Endothelial cell of umbilical vein (primary cell): ENCODE data around the gene BBS5. TPM values are rescaled to one million over a fixed set of nuclear protein-coding genes. Genes with fewer than 3 reads are reported as not detected.
"Not testable (repeated sequence)": the region's sequence is repeated elsewhere in the genome, so short reads cannot be mapped to it uniquely, and the experiment has no call there.

Experiments used
- BruUV-seq: library from RNA; stranded (reverse); fragments of 400-500 nt; replicated peaks from 2 replicates; lab custom pipeline; 2021; lab: Mats Ljungman, UMichigan
- CTCF ChIA-PET: fragments of 300-600, 350-600 bp; sonication (Branson Sonifier 250); formaldehyde crosslinking; loops from one replicate; lab custom pipeline; 2021; ENCODE audit warnings: antibody characterized with exemption, inconsistent platforms; lab: Charles Lee
- POLR2A ChIA-PET: fragments of 300-600, 350-600 bp; sonication (Branson Sonifier 250); formaldehyde crosslinking; loops from one replicate; lab custom pipeline; 2021; ENCODE audit warnings: antibody characterized with exemption, inconsistent platforms; lab: Charles Lee
- DNase-seq: peaks from one replicate; pipeline ENCODE4 v3.0.0-alpha.2; 2011; ENCODE audit warnings: low read depth, low spot score
- FAIRE-seq: peaks from 2 replicates; lab custom pipeline; 2011; peaks lifted over from hg19 to GRCh38; lab: Jason Lieb, UNC
- H2AFZ ChIP-seq: 2 replicates; pipeline ENCODE4 v1.6.0; 2012; ENCODE audit warnings: low read depth, low read length, control low read depth, inconsistent platforms
- H3K27ac ChIP-seq: 2 replicates; pipeline ENCODE4 v1.5.1; 2011; ENCODE audit warnings: low read depth, mild to moderate bottlenecking, control low read depth, low read length, moderate library complexity; ENCODE audit not compliant: insufficient read depth
- H3K27me3 ChIP-seq, 2 experiments: 2 replicates each; pipeline versions ENCODE4 v1.6.0 to v1.6.1; 2011; ENCODE audit warnings: low read length in 2 of 2, mixed read lengths in 1 of 2; ENCODE audit not compliant: control insufficient read depth in 2 of 2, insufficient read depth in 2 of 2
- H3K36me3 ChIP-seq, 2 experiments: 2 replicates in 1 of 2; 3 replicates in 1 of 2; pipeline ENCODE4 v1.5.1; 2011; ENCODE audit warnings: low read length in 2 of 2, mild to moderate bottlenecking in 1 of 2, moderate library complexity in 1 of 2; ENCODE audit not compliant: control insufficient read depth in 2 of 2, insufficient read depth in 2 of 2; ENCODE audit errors: extremely low read depth in 1 of 2
- H3K4me1 ChIP-seq: 3 replicates; pipeline ENCODE4 v1.5.1; 2011; ENCODE audit warnings: mild to moderate bottlenecking, low read length; ENCODE audit not compliant: control insufficient read depth, insufficient read depth; ENCODE audit errors: extremely low read depth
- H3K4me2 ChIP-seq: 2 replicates; pipeline ENCODE4 v1.6.1; 2011; ENCODE audit warnings: low read length, control low read depth, mixed read lengths; ENCODE audit not compliant: insufficient read depth
- H3K4me3 ChIP-seq, 3 experiments: fragments of 200-600 bp in 1 of 3; sonication (generic), shearing (Covaris generic) in 1 of 3; replicated peaks in 1 of 3; 2 replicates each; pipeline ENCODE4 v1.5.1; 2011 to 2016; ENCODE audit warnings: control low read depth in 3 of 3, low read length in 3 of 3, mild to moderate bottlenecking in 2 of 3, inconsistent platforms in 1 of 3, low read depth in 1 of 3, moderate library complexity in 1 of 3; ENCODE audit not compliant: insufficient read depth in 1 of 3
- H3K79me2 ChIP-seq: 2 replicates; pipeline ENCODE4 v1.6.0; 2012; ENCODE audit warnings: low read length, inconsistent platforms; ENCODE audit not compliant: control insufficient read depth, insufficient read depth
- H3K9ac ChIP-seq: replicated peaks from 2 replicates; pipeline ENCODE3; 2011; ENCODE audit warnings: low read length, control low read depth; ENCODE audit not compliant: insufficient read depth; ENCODE audit errors: extremely low read depth
- H3K9me1 ChIP-seq: replicated peaks from 3 replicates; pipeline ENCODE4 v1.6.0; 2011; ENCODE audit warnings: mild to moderate bottlenecking, low read length; ENCODE audit not compliant: control insufficient read depth, insufficient read depth; ENCODE audit errors: extremely low read depth
- H3K9me3 ChIP-seq: replicated peaks from 2 replicates; pipeline ENCODE4 v1.5.1; 2012; ENCODE audit warnings: low read length, inconsistent platforms; ENCODE audit not compliant: control insufficient read depth, insufficient read depth
- H4K20me1 ChIP-seq: replicated peaks from 2 replicates; pipeline ENCODE3; 2011; ENCODE audit warnings: mild to moderate bottlenecking, low read length; ENCODE audit not compliant: control insufficient read depth, insufficient read depth; ENCODE audit errors: extremely low read depth
- FOS ChIP-seq: IDR thresholded peaks from 2 replicates; pipeline ENCODE4 v1.6.1; 2011; ENCODE audit warnings: mild to moderate bottlenecking, low read length, moderate library complexity, borderline replicate concordance; ENCODE audit not compliant: insufficient read depth
- GATA2 ChIP-seq: IDR thresholded peaks from 2 replicates; pipeline ENCODE4 v1.7.0; 2011; ENCODE audit warnings: low read depth, mild to moderate bottlenecking, moderate library complexity, mixed read lengths, low read length; ENCODE audit not compliant: insufficient read length, insufficient read depth
- JUN ChIP-seq: IDR thresholded peaks from 2 replicates; pipeline ENCODE4 v1.6.1; 2011; ENCODE audit warnings: borderline replicate concordance, low read depth; ENCODE audit not compliant: insufficient read length, insufficient read depth
- MYC ChIP-seq: IDR thresholded peaks from one replicate; pipeline ENCODE4 v1.6.1; 2011; ENCODE audit warnings: mild to moderate bottlenecking, low read depth, low read length
- POLR2A ChIP-seq: IDR thresholded peaks from 2 replicates; pipeline ENCODE4 v1.6.1; 2012; ENCODE audit warnings: low read depth, mild to moderate bottlenecking, control low read depth, low read length
- POLR2AphosphoS5 ChIP-seq: IDR thresholded peaks from 2 replicates; pipeline ENCODE4 v1.6.1; 2012; ENCODE audit warnings: low read depth, mild to moderate bottlenecking, control low read depth, low read length, moderate library complexity; ENCODE audit not compliant: insufficient read depth
- dilution Hi-C: fragments of 300-500 bp; cut with MboI; formaldehyde crosslinking; loops from one replicate; pipeline ENCODE4 v1.15.0; 2019; ENCODE audit warnings: low sequenced_read_pairs; ENCODE audit not compliant: extremely low pct_ligation_motif_present
- intact Hi-C: fragments of 100-400 bp; cut with micrococcal nuclease; formaldehyde crosslinking; loops from one replicate; pipeline ENCODE4 v1.10.0; 2022
- polyA plus RNA-seq, 4 experiments: library from polyadenylated mRNA; depleted of rRNA in 3 of 4; stranded (reverse) in 3 of 4; unstranded in 1 of 4; fragments of >200 nt; gene quantifications; 2 replicates each; pipeline versions ENCODE4 v1.2.1 to v1.2.3, GENCODE V29; 2011 to 2012; ENCODE audit warnings: missing spikeins in 1 of 4
- total RNA-seq: library from RNA; stranded (reverse); gene quantifications from 2 replicates; pipeline ENCODE4 v1.2.3, GENCODE V29; 2021
- TF ChIP-seq, protein P1 (sequence below), 2 donors: IDR thresholded peaks; 1 replicate in 1 of 2; 2 replicates in 1 of 2; pipeline ENCODE4 v1.5.1; 2011; ENCODE audit warnings: low read length in 2 of 2, mild to moderate bottlenecking in 2 of 2, moderate library complexity in 2 of 2, control low read depth in 1 of 2, inconsistent platforms in 1 of 2, low read depth in 1 of 2; ENCODE audit not compliant: insufficient read depth in 1 of 2; ENCODE audit errors: extremely low read depth in 1 of 2
- TF ChIP-seq, protein P2 (sequence below): IDR thresholded peaks from 2 replicates; pipeline ENCODE4 v1.6.1; 2011; ENCODE audit not compliant: insufficient read depth, insufficient read length

The BBS5 gene
- total and polyA plus RNA-seq, 2 donors (not counting 3 experiments of a cell fraction or from before 2014, with no cell fraction given), result 2.9 to 5.6 TPM

GRCh38 chr2:169513926-169514325 is 34.6 kb downstream of the BBS5 start:
- dilution Hi-C loops, result no loop called here
- Histone ChIP-seq H2AFZ (no peak overlapping the region), H3K4me1 (peaks cover 4% of the 10 kb centered on the region), H3K4me3 (no peak overlapping the region), H3K9ac (no peak overlapping the region), H3K27ac (no peak overlapping the region), H3K9me1 (no peaks in the 10 kb centered on the region), H3K27me3 (no peaks in the 10 kb centered on the region), H4K20me1 (no peaks in the 10 kb centered on the region), H3K79me2 (no peaks in the 10 kb centered on the region), H3K4me2 (no peak overlapping the region), H3K9me3 (no peaks in the 10 kb centered on the region), H3K36me3 (no peaks in the 10 kb centered on the region)
- no TSS peak for BruUV-seq
- CTCF ChIA-PET, result interaction anchor here (1.1 kb wide), 1 partner anchor 15 kb away, joined by 3 read pairs; no protein-coding TSS in a partner anchor
- no peak for DNase-seq
- TF ChIP-seq, protein P1, sequence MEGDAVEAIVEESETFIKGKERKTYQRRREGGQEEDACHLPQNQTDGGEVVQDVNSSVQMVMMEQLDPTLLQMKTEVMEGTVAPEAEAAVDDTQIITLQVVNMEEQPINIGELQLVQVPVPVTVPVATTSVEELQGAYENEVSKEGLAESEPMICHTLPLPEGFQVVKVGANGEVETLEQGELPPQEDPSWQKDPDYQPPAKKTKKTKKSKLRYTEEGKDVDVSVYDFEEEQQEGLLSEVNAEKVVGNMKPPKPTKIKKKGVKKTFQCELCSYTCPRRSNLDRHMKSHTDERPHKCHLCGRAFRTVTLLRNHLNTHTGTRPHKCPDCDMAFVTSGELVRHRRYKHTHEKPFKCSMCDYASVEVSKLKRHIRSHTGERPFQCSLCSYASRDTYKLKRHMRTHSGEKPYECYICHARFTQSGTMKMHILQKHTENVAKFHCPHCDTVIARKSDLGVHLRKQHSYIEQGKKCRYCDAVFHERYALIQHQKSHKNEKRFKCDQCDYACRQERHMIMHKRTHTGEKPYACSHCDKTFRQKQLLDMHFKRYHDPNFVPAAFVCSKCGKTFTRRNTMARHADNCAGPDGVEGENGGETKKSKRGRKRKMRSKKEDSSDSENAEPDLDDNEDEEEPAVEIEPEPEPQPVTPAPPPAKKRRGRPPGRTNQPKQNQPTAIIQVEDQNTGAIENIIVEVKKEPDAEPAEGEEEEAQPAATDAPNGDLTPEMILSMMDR (IDR thresholded peaks at IDR 0.05; ENCODE audit: extremely low read depth in 1 of 2, insufficient read depth in 1 of 2, low read depth in 1 of 2, low read length in 2 of 2), result no peak
- no peak for TF ChIP-seq POLR2AphosphoS5
- TF ChIP-seq JUN, result no peak
- no peak for TF ChIP-seq FOS
- no peak for TF ChIP-seq GATA2
- TF ChIP-seq, protein P2, sequence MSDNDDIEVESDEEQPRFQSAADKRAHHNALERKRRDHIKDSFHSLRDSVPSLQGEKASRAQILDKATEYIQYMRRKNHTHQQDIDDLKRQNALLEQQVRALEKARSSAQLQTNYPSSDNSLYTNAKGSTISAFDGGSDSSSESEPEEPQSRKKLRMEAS, result no peak
- TF ChIP-seq MYC, result no peak
- no peak for TF ChIP-seq POLR2A
- POLR2A ChIA-PET, result no interaction called here
- intact Hi-C loops, result no loop called here
- no peak for FAIRE-seq

DNA sequence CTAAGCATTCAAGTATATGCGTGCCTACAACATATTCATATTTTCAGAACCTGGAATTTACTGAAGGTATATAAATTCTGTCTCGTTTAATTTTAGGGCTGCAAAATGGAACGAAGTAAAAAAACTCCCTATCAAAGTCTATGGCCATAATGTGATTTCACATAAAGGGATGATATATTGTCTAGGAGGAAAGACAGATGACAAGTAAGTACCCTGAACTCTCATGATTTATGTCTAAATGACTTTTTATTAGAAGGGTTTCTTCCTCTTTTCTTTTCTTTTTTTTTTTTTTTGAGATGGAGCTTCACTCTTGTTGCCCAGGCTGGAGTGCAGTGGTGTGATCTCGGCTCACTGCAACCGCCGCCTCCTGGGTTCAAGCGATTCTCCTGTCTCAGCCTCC is 35.5 kb downstream of the BBS5 start:
- H3K4me1 ChIP-seq, BruUV-seq, H3K9me3 ChIP-seq, H3K27ac ChIP-seq, DNase-seq, H3K4me2 ChIP-seq, FAIRE-seq, POLR2A ChIA-PET, H3K27me3 ChIP-seq, H4K20me1 ChIP-seq, H2AFZ ChIP-seq, H3K79me2 ChIP-seq, H3K4me3 ChIP-seq, intact Hi-C loops, H3K36me3 ChIP-seq, dilution Hi-C loops, H3K9me1 ChIP-seq, H3K9ac ChIP-seq: not testable (repeated sequence)
- CTCF ChIA-PET, result interaction anchor here (1.1 kb wide), 1 partner anchor 14 kb away, joined by 3 read pairs; no protein-coding TSS in a partner anchor

- H3K9me1 ChIP-seq, H4K20me1 ChIP-seq, dilution Hi-C loops, H3K4me3 ChIP-seq, H3K27me3 ChIP-seq, H3K9ac ChIP-seq, H3K27ac ChIP-seq, H3K79me2 ChIP-seq, H3K9me3 ChIP-seq, H3K4me2 ChIP-seq, H2AFZ ChIP-seq, FAIRE-seq, DNase-seq, H3K36me3 ChIP-seq, H3K4me1 ChIP-seq, intact Hi-C loops, BruUV-seq: not testable (repeated sequence)
- POLR2A ChIA-PET, result interaction anchor here (0.6 kb wide), 1 partner anchor 315 kb away, joined by 3 read pairs; no protein-coding TSS in a partner anchor
- CTCF ChIA-PET, result interaction anchor here (1.1 kb wide), 1 partner anchor 12 kb away, joined by 4 read pairs; no protein-coding TSS in a partner anchor
Observed at GRCh38 chr2:169516488-169516995, 37.2 kb downstream of the BBS5 start.
